ENCODE results near the gene KEL. TPM values are rescaled to one million over a fixed set of nuclear protein-coding genes. Genes with fewer than 3 reads are reported as not detected.

The KEL gene
- total RNA-seq, 4 donors from 2014 or later: 0.29 to 2.0 (median 0.49) TPM

DNA sequence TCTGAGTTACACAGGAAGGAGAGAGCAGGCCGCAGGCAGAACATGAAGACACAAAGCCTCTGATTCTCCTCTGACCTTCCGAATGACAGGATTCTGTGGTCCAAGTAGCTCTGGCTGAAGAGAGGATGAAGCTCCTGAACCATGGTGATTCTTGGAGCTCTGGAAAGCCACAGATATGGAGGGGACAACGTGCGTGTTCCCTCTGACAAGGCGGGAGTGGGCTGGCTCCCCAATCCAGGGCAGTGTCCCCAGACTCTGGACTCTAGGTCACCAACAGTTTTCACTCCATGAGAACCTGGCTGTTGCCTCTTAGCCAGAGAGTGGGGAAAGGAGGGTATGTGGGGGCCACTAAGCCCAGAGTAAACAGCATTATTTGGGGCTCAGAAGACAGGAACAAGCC, 69.2 kb downstream of the KEL start:
- Histone ChIP-seq H3K27me3 (no peaks in the 10 kb centered on the region), H3K9me3 (no peaks in the 10 kb centered on the region), H3K4me3 (replicated peaks in 1 of 3) (no peak overlapping the region), H3K36me3 (no peaks in the 10 kb centered on the region), H3K27ac (no peak overlapping the region), H3K4me1 (peaks cover 0 to 2% of the 10 kb centered on the region in 2 donors)
- TF ChIP-seq POLR2A (IDR thresholded peaks at IDR 0.05) (no peak), CTCF (IDR thresholded peaks at IDR 0.05) (no peak)
- DNase-seq: no peak
- intact Hi-C loops (cut with DNase I): no loop called here
- WGBS, 2 donors: 88 to 93% methylated on average over 5 of the region's 5 CpGs

DNA sequence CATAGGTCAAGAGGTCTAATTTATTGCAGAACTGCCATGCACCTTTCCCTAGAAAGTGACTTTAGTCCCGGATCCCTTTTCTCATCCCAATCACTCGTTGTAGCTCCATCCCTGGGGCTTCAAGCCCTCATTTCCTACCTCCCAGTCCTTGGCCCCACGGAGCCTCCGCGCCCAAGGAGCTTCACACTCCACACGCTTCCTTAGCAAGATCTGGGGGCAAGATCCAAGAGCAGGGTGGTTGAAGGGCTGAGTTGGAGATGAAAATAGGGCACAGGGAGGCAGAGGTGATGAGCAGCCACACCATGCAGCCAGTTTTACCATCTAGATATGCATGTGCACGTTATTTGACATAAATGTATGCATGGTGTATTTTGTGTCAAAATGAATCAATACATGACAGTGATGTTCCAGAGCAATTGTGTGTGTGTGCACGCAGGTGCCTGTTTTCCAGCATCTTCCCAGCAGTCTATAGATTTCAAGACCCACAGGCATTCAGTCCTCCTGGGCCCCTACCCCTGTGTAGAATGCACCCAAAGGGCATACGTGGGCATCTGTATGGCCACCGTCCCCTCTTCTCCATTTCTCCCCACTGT, 70.6 kb downstream of the KEL start:
- 90 to 92% methylated on average over 10 of the region's 10 CpGs for WGBS, 2 donors
- Histone ChIP-seq H3K9me3 (no peaks in the 10 kb centered on the region), H3K27me3 (no peaks in the 10 kb centered on the region), H3K27ac (no peak overlapping the region), H3K36me3 (no peaks in the 10 kb centered on the region), H3K4me1 (no peaks in the 10 kb centered on the region), H3K4me3 (replicated peaks in 1 of 3) (no peak overlapping the region)
- TF ChIP-seq CTCF (IDR thresholded peaks at IDR 0.05): no peak
- TF ChIP-seq POLR2A (IDR thresholded peaks at IDR 0.05): no peak
- intact Hi-C loops (cut with DNase I): no loop called here
- DNase-seq: no peak

Other genes with a start within 250 kb of the KEL start
- 1 to 10 TPM in 1 of 4 donors, not detected in 3; 1.2 TPM for gene PRSS1, start 212.9 kb downstream of the KEL start, total RNA-seq
- gene PRSS2, start 191.4 kb downstream of the KEL start, total RNA-seq: not detected
- 10 to 100 TPM; 20.0 to 46.2 (median 27.4) TPM for gene EPHB6, start 107.3 kb downstream of the KEL start, total RNA-seq
- 1 to 10 TPM in 2 of 4 donors, under 1 TPM in 2; 0.25 to 2.9 (median 1.2) TPM for gene TRPV6, start 76.6 kb downstream of the KEL start, total RNA-seq
- gene TRPV5, start 28.6 kb downstream of the KEL start, total RNA-seq: not detected
- gene LLCFC1, start 22.9 kb downstream of the KEL start, total RNA-seq: under 1 TPM in 1 of 4 donors, not detected in 3; 0.67 TPM
- gene OR9A2, start 64.8 kb upstream of the KEL start, total RNA-seq: 1 to 10 TPM in 1 of 4 donors, not detected in 3; 1.2 TPM
- gene OR6V1, start 90.0 kb upstream of the KEL start, total RNA-seq: not detected
- not detected for gene PIP, start 169.7 kb upstream of the KEL start, total RNA-seq
- gene TAS2R39, start 221.1 kb upstream of the KEL start, total RNA-seq: not detected

Measured in thyroid gland (tissue), 4 donors.